GM23338 (cell line): Measurements from ENCODE around the gene DAO. TPM values are rescaled to one million over a fixed set of nuclear protein-coding genes. Genes with fewer than 3 reads are reported as not detected.

ENCODE experiments used
- ATAC-seq: fragments of 200-7000 bp; cut with Tn5 transposase; 3 replicates; pipeline ENCODE4 v1.9.1; 2020
- DNase-seq: peaks from one replicate; pipeline ENCODE4 v3.0.0-alpha.2; 2015; ENCODE audit warnings: low spot score
- H2AFZ ChIP-seq: fragments of 200-600 bp; sonication (generic); 2 replicates; pipeline ENCODE4 v1.8.0; 2016; ENCODE audit warnings: antibody characterized with exemption, mild to moderate bottlenecking, moderate library complexity
- H3F3A ChIP-seq: fragments of 200-600 bp; sonication (generic); replicated peaks from 2 replicates; pipeline ENCODE4 v1.8.0; 2017; ENCODE audit warnings: antibody characterized with exemption, mixed run types, low read depth
- H3K27ac ChIP-seq: fragments of 200-600 bp; sonication (generic); 2 replicates; pipeline ENCODE4 v1.6.1; 2016; ENCODE audit warnings: low read depth
- H3K27me3 ChIP-seq: fragments of 200-600 bp; sonication (generic); 2 replicates; pipeline ENCODE4 v1.8.0; 2016; ENCODE audit warnings: mild to moderate bottlenecking, mixed run types, moderate library complexity; ENCODE audit not compliant: insufficient read depth
- H3K36me3 ChIP-seq: fragments of 200-600 bp; sonication (generic); 2 replicates; pipeline ENCODE4 v1.8.0; 2016; ENCODE audit warnings: mild to moderate bottlenecking; ENCODE audit not compliant: insufficient read depth
- H3K4me1 ChIP-seq: fragments of 200-600 bp; sonication (generic); 2 replicates; pipeline ENCODE4 v1.8.0; 2016; ENCODE audit warnings: mild to moderate bottlenecking, moderate library complexity; ENCODE audit not compliant: insufficient read depth
- H3K4me2 ChIP-seq: fragments of 200-600 bp; sonication (generic); 2 replicates; pipeline ENCODE4 v1.7.1; 2017; ENCODE audit warnings: mixed run types
- H3K4me3 ChIP-seq: fragments of 200-600 bp; sonication (generic); 2 replicates; pipeline ENCODE4 v1.6.1; 2016; ENCODE audit warnings: mixed run types
- H3K79me2 ChIP-seq: fragments of 200-600 bp; sonication (generic); replicated peaks from 2 replicates; pipeline ENCODE4 v1.8.0; 2017; ENCODE audit warnings: mild to moderate bottlenecking; ENCODE audit not compliant: insufficient read depth
- H3K9me2 ChIP-seq: fragments of 200-600 bp; sonication (generic); 2 replicates; pipeline ENCODE4 v1.8.0; 2017; ENCODE audit not compliant: insufficient read depth
- H4K20me1 ChIP-seq: fragments of 200-600 bp; sonication (generic); replicated peaks from 2 replicates; pipeline ENCODE4 v1.8.0; 2017; ENCODE audit warnings: mild to moderate bottlenecking; ENCODE audit not compliant: insufficient read depth
- H3K27ac Mint-ChIP-seq: 2 replicates; pipeline ENCODE4 v1.8.0; 2020; ENCODE audit warnings: inconsistent platforms, mild to moderate bottlenecking, moderate library complexity, mixed read lengths
- H3K27me3 Mint-ChIP-seq: 3 replicates; pipeline ENCODE4 v1.8.0; 2022; ENCODE audit warnings: low read depth, mild to moderate bottlenecking, moderate library complexity, mixed read lengths, inconsistent platforms; ENCODE audit not compliant: insufficient read depth, poor library complexity
- H3K36me3 Mint-ChIP-seq: 3 replicates; pipeline ENCODE4 v1.8.0; 2021; ENCODE audit warnings: low read depth, mild to moderate bottlenecking, inconsistent platforms, moderate library complexity, mixed read lengths
- H3K4me1 Mint-ChIP-seq: 3 replicates; pipeline ENCODE4 v1.8.0; 2020; ENCODE audit warnings: mild to moderate bottlenecking, inconsistent platforms, mixed read lengths
- H3K4me3 Mint-ChIP-seq: 3 replicates; pipeline ENCODE4 v1.8.0; 2021; ENCODE audit warnings: moderate library complexity, mild to moderate bottlenecking, inconsistent platforms, mixed read lengths
- H3K9me3 Mint-ChIP-seq: 3 replicates; pipeline ENCODE4 v1.8.0; 2020; ENCODE audit warnings: moderate library complexity, mild to moderate bottlenecking, inconsistent platforms, mixed read lengths
- CREB1 ChIP-seq: fragments of 250-450 bp; sonication (Bioruptor Pico); IDR thresholded peaks from 2 replicates; pipeline ENCODE4 v1.5.0; 2020; ENCODE audit warnings: low read depth, mild to moderate bottlenecking, moderate library complexity
- NANOG ChIP-seq: IDR thresholded peaks from 2 replicates; pipeline ENCODE4 v1.6.1; 2016; ENCODE audit warnings: antibody characterized with exemption, borderline replicate concordance
- POLR2AphosphoS5 ChIP-seq: IDR thresholded peaks from 2 replicates; pipeline ENCODE4 v1.6.1; 2016; ENCODE audit warnings: antibody characterized with exemption, low read depth
- STAT1 ChIP-seq: IDR thresholded peaks from one replicate; pipeline ENCODE4 v1.6.1; 2016; ENCODE audit warnings: antibody characterized with exemption; ENCODE audit not compliant: unreplicated experiment
- ZNF114 ChIP-seq: fragments of 250-450 bp; sonication (Bioruptor Pico); IDR thresholded peaks from 2 replicates; pipeline ENCODE4 v1.5.0; 2020; ENCODE audit warnings: mild to moderate bottlenecking, moderate library complexity
- polyA plus RNA-seq: library from polyadenylated mRNA; unstranded; fragments of >200 nt; fragmentation: Nextera tagmentation; extraction: Ambion mirVana; gene quantifications from 2 replicates; pipeline ENCODE4 v1.2.1, GENCODE V29; 2016
- total RNA-seq: library from RNA; depleted of rRNA; stranded (reverse); fragments of >200 nt; shearing (Covaris generic); gene quantifications from 2 replicates; pipeline ENCODE4 v1.2.3, GENCODE V29; 2014
- TF ChIP-seq, protein P1 (sequence below), 2 experiments: fragments of 200-600 bp in 1 of 2; sonication (generic) in 1 of 2; conservative IDR thresholded peaks; 2 replicates each; pipeline versions ENCODE4 v1.5.1 to v1.6.1; 2016 to 2017; ENCODE audit warnings: antibody characterized with exemption in 2 of 2, low read depth in 2 of 2, mild to moderate bottlenecking in 2 of 2, moderate library complexity in 1 of 2
- TF ChIP-seq, protein P2 (sequence below): IDR thresholded peaks from one replicate; pipeline ENCODE4 v1.6.1; 2018; ENCODE audit warnings: antibody characterized with exemption; ENCODE audit not compliant: unreplicated experiment
- TF ChIP-seq, protein P3 (sequence below): IDR thresholded peaks from 2 replicates; pipeline ENCODE4 v1.6.1; 2016; ENCODE audit warnings: antibody characterized with exemption

DAO gene
- total and polyA plus RNA-seq, 2 experiments from 2014 or later = not detected

GRCh38 chr12:108922918-108923317 is 43.0 kb downstream of the DAO start (continued):
- TF ChIP-seq, protein P1, sequence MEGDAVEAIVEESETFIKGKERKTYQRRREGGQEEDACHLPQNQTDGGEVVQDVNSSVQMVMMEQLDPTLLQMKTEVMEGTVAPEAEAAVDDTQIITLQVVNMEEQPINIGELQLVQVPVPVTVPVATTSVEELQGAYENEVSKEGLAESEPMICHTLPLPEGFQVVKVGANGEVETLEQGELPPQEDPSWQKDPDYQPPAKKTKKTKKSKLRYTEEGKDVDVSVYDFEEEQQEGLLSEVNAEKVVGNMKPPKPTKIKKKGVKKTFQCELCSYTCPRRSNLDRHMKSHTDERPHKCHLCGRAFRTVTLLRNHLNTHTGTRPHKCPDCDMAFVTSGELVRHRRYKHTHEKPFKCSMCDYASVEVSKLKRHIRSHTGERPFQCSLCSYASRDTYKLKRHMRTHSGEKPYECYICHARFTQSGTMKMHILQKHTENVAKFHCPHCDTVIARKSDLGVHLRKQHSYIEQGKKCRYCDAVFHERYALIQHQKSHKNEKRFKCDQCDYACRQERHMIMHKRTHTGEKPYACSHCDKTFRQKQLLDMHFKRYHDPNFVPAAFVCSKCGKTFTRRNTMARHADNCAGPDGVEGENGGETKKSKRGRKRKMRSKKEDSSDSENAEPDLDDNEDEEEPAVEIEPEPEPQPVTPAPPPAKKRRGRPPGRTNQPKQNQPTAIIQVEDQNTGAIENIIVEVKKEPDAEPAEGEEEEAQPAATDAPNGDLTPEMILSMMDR (conservative IDR thresholded peaks at IDR 0.05; ENCODE audit: low read depth in 2 of 2) = no peak
- TF ChIP-seq, protein P2, sequence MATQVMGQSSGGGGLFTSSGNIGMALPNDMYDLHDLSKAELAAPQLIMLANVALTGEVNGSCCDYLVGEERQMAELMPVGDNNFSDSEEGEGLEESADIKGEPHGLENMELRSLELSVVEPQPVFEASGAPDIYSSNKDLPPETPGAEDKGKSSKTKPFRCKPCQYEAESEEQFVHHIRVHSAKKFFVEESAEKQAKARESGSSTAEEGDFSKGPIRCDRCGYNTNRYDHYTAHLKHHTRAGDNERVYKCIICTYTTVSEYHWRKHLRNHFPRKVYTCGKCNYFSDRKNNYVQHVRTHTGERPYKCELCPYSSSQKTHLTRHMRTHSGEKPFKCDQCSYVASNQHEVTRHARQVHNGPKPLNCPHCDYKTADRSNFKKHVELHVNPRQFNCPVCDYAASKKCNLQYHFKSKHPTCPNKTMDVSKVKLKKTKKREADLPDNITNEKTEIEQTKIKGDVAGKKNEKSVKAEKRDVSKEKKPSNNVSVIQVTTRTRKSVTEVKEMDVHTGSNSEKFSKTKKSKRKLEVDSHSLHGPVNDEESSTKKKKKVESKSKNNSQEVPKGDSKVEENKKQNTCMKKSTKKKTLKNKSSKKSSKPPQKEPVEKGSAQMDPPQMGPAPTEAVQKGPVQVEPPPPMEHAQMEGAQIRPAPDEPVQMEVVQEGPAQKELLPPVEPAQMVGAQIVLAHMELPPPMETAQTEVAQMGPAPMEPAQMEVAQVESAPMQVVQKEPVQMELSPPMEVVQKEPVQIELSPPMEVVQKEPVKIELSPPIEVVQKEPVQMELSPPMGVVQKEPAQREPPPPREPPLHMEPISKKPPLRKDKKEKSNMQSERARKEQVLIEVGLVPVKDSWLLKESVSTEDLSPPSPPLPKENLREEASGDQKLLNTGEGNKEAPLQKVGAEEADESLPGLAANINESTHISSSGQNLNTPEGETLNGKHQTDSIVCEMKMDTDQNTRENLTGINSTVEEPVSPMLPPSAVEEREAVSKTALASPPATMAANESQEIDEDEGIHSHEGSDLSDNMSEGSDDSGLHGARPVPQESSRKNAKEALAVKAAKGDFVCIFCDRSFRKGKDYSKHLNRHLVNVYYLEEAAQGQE = no peak
- TF ChIP-seq ZNF114 (CRISPR knock-in tag) = no peak

- Mint-ChIP-seq H3K4me3 (no peak overlapping the region), H3K27me3 (peaks cover 6% of the 10 kb centered on the region), H3K9me3 (peaks cover 15% of the 10 kb centered on the region), H3K4me1 (peaks cover 5% of the 10 kb centered on the region; the same call in 2 of the 3 replicates), H3K36me3 (peaks cover 4% of the 10 kb centered on the region; the same call in 1 of the 3 replicates), H3K27ac (no peak overlapping the region)
- Histone ChIP-seq H2AFZ (no peak overlapping the region), H3K79me2 (no peaks in the 10 kb centered on the region), H3K36me3 (no peaks in the 10 kb centered on the region), H3K27ac (no peak overlapping the region), H3F3A (no peaks in the 10 kb centered on the region), H3K4me1 (peaks cover 8% of the 10 kb centered on the region), H4K20me1 (no peaks in the 10 kb centered on the region), H3K27me3 (no peaks in the 10 kb centered on the region), H3K9me2 (no peaks in the 10 kb centered on the region), H3K4me3 (no peak overlapping the region), H3K4me2 (no peak overlapping the region)
- no peak for DNase-seq
- ATAC-seq = no peak
- TF ChIP-seq, protein P3, sequence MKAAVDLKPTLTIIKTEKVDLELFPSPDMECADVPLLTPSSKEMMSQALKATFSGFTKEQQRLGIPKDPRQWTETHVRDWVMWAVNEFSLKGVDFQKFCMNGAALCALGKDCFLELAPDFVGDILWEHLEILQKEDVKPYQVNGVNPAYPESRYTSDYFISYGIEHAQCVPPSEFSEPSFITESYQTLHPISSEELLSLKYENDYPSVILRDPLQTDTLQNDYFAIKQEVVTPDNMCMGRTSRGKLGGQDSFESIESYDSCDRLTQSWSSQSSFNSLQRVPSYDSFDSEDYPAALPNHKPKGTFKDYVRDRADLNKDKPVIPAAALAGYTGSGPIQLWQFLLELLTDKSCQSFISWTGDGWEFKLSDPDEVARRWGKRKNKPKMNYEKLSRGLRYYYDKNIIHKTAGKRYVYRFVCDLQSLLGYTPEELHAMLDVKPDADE = no peak
- TF ChIP-seq CREB1 (CRISPR knock-in tag) = no peak
- TF ChIP-seq, protein P1 (conservative IDR thresholded peaks at IDR 0.05; ENCODE audit: low read depth in 2 of 2) = no peak
- TF ChIP-seq NANOG = no peak
- no peak for TF ChIP-seq POLR2AphosphoS5
- no peak for TF ChIP-seq STAT1
- TF ChIP-seq ZNF114 (CRISPR knock-in tag) = no peak
- TF ChIP-seq, protein P2 = no peak
Observed at GRCh38 chr12:108928695-108929094, 48.8 kb downstream of the DAO start.
